GM10847 (cell line): ENCODE results near the gene WDR48.

Source experiments
- POLR2A ChIP-seq: IDR thresholded peaks from 2 replicates; pipeline ENCODE4 v1.6.1; 2011; ENCODE audit not compliant: insufficient read length; ENCODE audit errors: extremely low read depth

Gene WDR48

GRCh38 chr3:39136533-39137434 lies 85.0 kb downstream of the WDR48 start:
- TF ChIP-seq POLR2A = no peak

- TF ChIP-seq POLR2A = no peak
Measured at GRCh38 chr3:39137435-39137936, 85.7 kb downstream of the WDR48 start.

- no peak for TF ChIP-seq POLR2A
Measured at GRCh38 chr3:39137991-39138803, 86.4 kb downstream of the WDR48 start.

DNA sequence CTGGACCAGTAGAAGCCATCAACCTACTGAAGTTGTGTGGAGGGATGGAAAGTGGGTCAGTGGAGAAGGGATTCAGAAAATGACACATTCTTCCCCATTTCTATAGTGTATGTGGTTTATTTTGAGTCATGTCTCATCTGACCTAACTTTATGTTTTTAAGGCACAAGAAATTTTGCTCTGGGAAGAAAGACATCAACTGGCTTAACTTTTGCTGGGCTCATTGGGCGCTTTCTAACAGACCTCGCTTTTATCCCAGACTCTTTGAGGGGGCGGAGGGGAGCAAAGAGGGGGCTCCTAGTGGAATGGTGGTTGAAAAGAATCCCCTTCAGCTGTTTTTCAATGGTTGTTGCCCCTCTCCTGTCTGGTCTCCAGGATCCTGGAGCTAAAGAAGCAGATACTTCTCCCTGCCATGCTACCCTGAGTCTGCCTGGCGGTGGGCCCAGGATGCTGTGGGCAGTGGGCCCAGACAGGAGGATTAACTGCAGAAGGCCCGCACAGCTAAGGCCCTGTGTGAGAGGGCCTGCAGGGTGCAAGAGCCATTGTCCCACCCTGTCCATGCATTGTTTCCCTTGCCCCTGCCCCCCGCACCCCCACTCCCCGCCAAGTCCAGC lies 87.1 kb downstream of the WDR48 start:
- no peak for TF ChIP-seq POLR2A

- no peak for TF ChIP-seq POLR2A
Measured at GRCh38 chr3:39139442-39139841, 87.6 kb downstream of the WDR48 start.

DNA sequence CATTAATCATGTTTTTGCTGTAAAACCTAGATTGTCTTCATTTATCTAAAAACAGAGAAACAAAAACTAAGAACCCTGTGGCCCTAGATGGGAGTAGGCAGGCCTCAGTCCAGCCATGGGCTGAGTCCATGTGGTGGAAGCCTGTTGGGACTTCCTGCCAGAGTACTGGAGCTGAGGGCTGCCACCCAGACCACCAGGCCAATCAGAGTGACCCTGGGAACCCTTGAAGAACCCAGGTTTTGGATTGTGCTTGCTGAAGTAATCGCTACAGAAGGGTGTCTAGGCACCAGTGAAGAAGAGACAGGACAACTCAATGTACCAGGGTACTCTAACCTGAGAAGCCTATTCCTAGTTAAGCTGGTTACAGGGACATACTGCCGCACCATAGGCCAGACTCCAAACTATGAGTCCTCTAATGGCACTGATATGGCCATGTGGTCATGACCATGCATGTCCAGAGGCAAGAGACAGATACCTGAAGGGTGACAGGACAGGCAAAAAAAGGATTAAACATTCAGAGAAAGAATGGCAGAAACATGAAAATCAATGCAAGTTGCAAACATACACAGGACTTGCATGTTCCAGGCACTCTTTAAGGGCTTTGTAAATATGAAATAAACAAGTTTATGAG lies 88.6 kb downstream of the WDR48 start:
- TF ChIP-seq POLR2A = no peak

DNA sequence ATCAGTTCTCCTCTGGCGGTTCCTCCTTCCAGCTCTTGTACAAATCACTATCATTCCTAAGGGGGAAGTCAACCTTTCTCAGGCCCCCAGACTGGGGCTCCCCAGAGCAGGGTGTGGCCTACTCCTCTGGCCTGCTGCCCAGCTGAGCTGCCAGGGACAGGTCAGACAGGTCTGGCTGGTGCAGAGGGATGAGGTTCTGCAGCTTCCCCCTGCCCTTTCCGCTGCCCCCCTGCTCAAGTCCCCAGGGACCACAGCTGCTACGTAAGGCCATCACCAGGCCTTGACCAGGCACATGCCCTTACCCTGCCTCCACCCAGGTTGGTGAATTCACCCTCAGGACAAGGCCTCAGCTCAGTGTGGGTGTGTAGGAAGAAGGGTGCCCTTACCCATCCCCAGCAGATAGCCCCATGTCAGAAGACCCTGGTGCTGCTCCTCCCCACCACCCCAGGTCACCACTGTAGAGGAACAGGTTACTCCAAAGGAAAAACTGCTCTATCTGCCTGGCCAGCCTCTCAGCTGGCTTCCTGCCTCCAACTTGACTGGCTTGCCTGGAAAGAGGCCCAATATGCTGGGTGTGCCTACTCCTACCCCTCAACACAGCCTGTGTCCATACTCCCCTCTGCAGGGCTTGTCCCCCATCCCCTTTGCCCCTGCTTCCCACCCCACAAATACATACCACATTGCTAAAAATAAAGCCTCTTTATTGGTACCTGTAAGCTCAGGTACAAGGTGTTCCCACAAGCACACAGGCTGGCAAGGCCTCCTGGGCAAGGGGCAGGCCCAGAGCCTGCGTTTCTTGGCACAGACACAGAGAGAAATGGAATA lies 89.6 kb downstream of the WDR48 start:
- no peak for TF ChIP-seq POLR2A

DNA sequence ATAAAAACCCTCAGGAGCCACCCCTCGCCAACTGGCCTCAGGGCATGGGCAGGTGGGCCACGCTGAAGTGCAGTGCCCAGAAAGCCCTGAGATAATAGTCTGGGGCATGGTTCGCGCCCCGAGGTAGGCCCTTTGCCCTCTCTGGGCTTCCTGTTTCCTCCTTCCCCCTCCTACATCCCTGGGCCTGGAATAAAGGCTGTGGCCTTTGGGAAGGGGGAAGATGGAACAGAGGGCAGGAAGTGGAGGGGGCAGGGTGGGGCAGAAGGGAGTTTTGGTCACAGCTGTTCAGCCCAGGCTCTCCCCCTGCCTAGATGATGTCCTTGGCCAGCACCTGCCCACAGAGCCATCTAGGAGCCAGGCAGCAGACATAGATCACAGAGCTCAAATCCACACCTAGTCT lies 90.3 kb downstream of the WDR48 start:
- no peak for TF ChIP-seq POLR2A

DNA sequence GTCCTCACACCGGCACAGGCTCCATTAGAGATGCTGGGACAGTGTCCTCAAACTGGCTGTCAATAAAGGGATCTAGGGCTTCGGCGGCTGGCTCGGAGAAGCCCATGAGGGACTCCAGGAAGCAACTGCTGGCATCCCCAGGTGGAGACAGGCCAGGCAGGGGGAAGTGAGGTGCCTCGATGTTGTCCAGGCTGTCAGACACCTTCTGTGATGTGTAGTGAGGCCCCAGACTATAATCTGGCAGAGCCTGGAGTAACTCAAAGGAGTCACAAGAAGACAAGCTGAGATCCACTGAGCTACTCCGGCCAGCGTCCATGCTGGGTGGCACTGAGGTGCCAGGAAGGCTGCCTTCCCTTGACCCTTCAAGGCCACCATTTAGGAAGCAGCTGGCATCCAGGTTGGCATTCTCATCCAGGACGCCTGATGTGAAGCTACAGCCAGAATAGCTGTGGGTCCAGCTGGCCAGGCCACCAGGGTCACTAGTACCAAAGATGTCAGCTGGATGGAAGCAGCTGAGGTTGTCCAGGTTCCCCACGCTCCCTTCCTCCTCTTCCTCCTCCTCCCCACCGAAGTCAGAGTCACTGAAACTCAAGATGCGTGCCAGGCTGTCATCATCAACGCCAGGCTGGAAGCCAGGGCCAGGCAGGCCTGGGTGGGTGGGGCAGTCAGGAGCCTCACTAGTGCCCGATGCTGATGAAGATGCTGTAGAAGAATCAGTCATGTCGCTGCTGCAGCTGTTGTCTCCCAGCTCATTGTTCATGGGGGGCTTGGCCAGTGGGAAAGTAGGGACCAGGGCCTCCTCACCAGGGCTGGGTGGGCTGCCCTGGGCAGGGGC lies 91.5 kb downstream of the WDR48 start:
- TF ChIP-seq POLR2A = no peak

- no peak for TF ChIP-seq POLR2A
Measured at GRCh38 chr3:39144095-39144747, 92.4 kb downstream of the WDR48 start.

DNA sequence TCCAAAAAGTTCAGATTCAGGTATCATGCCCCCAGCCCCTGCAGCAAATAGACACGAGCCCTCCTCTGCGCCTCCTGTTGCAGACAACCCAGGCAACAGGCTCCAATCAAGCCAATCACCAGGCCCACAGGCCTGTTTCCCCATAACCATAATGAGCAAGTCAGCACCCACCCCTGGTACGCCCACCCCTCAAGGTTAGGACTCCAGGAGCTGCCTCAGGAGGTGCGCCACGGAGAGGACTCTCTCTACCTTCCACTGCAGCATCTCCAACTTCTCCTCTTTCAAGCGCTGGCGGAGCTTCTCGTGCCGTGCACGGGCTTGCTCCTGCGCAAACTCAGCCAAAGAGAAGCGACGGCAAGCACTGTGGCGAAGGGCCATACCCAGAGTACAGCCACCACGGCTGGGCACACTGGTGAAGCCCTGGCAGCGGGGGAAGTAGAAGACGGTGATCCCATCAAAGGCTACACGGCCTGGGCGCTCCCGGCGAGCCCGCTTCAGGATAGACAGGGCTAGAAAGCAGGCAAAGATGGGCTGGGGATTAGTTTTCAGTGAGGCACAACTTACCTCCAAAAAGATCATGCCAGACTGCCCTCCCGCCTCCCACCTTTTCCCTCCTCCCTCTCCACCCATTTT lies 93.0 kb downstream of the WDR48 start:
- TF ChIP-seq POLR2A = no peak

GRCh38 chr3:39146083-39146501 lies 94.3 kb downstream of the WDR48 start:
- TF ChIP-seq POLR2A = no peak
